Measurements from ENCODE around the gene PDE4D.
A peak's percentile ranks its signal among the peaks of the same experiment; 100 is the strongest.

The PDE4D gene

DNA sequence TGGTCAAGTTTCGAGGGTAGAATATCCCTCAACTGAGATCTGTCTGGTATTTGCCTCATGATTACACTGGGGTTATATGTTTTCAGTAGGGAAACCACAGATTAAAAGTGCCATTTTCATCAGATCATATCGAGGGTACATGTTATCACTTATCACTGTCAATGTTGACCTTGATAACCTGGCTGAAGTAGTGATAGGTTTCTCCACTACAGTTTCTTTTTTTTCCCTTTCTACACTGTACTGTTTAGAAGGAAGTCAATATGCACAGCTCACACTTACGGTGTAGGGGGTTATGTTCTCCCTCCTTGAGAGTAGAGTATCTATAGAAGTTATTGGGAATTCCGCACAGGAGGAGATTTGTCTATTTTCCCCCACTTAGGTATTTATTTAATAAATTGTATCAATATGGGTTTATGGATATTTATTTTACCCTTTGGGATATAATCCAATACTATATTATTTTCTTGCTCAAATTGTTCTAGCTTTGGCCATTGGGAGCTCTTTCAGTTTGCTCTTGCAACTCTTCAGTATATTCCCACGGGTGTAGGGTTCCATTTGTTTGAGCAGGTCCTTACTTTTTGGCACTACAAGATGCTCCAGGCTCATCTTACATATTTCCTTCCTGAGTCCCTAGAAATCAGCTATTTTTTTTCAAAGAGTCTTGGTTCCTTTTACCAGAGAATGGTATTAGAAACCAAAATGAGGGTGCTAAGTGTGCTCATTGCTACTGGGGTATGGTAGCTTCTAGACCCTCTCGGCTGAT is 866.2 kb downstream of the PDE4D start:
- Mint-ChIP-seq H3K27ac (no peak overlapping the region), H3K4me3 (no peak overlapping the region), H3K27me3 (no peaks in the 10 kb centered on the region), H3K36me3 (peaks cover 73% of the 10 kb centered on the region), H3K9me3 (peaks cover 2% of the 10 kb centered on the region), H3K4me1 (peaks cover 57% of the 10 kb centered on the region)
- CTCF ChIA-PET = interaction anchor here (0.6 to 1.5 kb wide), 4 partner anchors 141 to 158 kb away, joined by 3 to 6 read pairs (median 4); no protein-coding TSS in a partner anchor
- DNase-seq = no peak

DNA sequence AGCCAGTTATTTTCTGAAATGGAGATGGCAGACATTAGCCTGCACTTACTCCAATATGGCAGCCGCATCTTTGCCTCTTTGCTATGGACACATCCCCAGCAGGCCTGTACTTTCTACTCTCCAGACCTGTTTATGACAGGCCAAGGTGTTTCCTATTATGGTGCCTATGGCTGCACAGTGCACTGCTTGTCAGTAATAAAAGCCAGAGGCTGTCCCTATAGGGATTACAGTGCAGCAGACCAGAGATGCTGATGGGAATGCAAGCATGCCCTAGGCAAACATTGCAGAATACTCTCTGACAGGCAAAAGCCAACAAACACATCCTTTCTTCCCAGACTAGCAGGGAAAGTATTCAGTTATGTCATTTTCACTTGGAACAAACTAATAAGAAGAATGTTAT is 867.8 kb downstream of the PDE4D start:
- Mint-ChIP-seq H3K4me1 (peaks cover 63% of the 10 kb centered on the region), H3K36me3 (peaks cover 80% of the 10 kb centered on the region), H3K27ac (no peak overlapping the region), H3K9me3 (peaks cover 2% of the 10 kb centered on the region), H3K27me3 (no peaks in the 10 kb centered on the region), H3K4me3 (no peak overlapping the region)
- CTCF ChIA-PET = no interaction called here
- DNase-seq = no peak

DNA sequence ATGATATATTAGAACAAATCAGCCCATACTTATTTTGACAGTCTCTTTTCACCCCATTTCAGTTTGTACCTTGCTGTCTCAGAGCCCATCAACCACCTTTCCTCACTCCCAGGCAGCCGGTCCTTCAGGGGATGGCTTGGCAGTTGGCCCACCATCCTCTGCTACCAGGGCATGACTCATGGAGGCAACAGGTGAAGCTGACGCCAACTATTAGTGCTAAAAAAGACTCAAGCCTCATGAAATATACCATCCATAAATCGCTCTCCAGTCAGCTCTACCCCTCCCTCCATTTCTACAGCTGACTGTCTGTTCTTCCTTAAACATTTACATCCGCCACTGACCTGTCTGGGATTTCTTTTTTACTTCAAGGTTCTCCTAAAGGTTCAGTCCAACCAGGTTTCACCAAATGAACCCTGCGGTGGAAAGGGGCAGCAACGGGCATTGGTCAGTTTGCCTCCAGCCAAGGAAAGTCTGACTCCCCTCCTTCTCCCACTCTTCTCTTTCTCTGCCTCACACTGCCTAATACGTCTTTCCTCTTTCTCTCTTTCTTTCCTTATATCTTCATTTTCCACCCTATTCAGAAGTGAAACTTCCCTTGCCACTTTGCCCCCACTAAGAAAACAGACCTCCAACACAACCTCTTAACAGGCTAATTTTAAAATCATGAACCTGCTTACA is 871.5 kb downstream of the PDE4D start:
- H3K4me1 Mint-ChIP-seq = peaks cover 59% of the 10 kb centered on the region
- H3K4me3 Mint-ChIP-seq = no peak overlapping the region
- no peak overlapping the region for H3K27ac Mint-ChIP-seq
- CTCF ChIA-PET = interaction anchor here (1.0 to 1.8 kb wide), 3 partner anchors 11 to 102 kb away, joined by 3 to 10 read pairs (median 4); no protein-coding TSS in a partner anchor
- peaks cover under 1% of the 10 kb centered on the region for H3K9me3 Mint-ChIP-seq
- H3K36me3 Mint-ChIP-seq = peaks cover 87% of the 10 kb centered on the region
- no peak for DNase-seq
- H3K27me3 Mint-ChIP-seq = no peaks in the 10 kb centered on the region

DNA sequence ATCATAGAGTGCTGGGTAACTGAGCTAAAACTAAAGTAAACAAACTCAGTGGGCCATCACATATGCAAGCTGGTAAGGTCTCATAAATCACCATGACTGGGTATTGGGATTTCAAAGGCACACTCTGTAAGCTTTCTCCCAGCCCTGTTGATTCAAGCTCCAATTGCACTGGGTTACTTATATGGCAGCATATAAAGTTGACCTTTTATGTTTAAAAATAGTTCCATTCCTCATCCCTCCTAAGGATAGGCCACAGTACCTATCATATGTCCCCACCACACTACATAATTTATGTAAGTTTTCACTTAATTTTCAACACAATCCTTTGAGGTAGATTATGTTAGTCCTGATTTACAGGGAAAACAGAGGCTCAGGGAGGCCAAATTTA is 872.2 kb downstream of the PDE4D start:
- Mint-ChIP-seq H3K27me3 (no peaks in the 10 kb centered on the region), H3K9me3 (peaks cover 6% of the 10 kb centered on the region), H3K4me3 (no peak overlapping the region), H3K4me1 (peaks cover 58% of the 10 kb centered on the region), H3K27ac (no peak overlapping the region), H3K36me3 (peaks cover 89% of the 10 kb centered on the region)
- no peak for DNase-seq
- CTCF ChIA-PET = interaction anchor here (1.0 to 1.8 kb wide), 3 partner anchors 11 to 102 kb away, joined by 3 to 10 read pairs (median 4); no protein-coding TSS in a partner anchor

DNA sequence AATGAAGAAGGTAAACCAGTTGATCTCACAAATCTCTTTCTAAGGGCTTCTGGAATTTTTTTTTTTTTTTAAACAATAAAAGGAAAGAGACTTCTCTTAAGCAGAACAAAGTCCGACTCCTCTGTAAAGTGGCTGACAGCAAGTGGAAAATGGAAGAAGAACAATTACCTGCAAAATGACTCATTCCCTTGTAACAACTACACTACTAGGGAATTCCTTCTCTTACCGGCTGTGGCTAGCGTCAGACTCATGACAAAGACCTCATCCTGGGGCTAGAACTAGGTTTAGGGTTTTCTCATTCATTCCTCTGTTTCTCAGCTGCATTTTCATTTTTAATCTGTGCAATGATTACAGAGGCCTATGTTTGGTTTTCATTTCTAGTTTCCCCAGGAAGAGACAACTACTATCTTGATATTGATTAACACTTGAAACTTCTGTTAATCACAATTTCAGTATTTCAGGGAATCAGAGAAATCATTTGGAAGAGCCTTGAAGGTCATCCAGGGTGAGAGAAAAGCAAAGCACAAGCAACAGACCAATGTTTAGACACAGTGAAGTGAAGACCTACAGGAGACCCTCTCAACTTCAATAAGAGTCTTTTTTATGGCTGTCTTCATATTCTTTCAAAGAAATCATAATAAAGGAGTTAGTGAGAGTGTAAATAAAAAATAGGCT is 872.8 kb downstream of the PDE4D start:
- H3K4me3 Mint-ChIP-seq = no peak overlapping the region
- peaks cover 56% of the 10 kb centered on the region for H3K4me1 Mint-ChIP-seq
- CTCF ChIA-PET = interaction anchor here (1.0 to 1.8 kb wide), 3 partner anchors 12 to 103 kb away, joined by 3 to 10 read pairs (median 4); no protein-coding TSS in a partner anchor
- peaks cover 9% of the 10 kb centered on the region for H3K9me3 Mint-ChIP-seq
- H3K36me3 Mint-ChIP-seq = peaks cover 89% of the 10 kb centered on the region
- DNase-seq = no peak
- no peaks in the 10 kb centered on the region for H3K27me3 Mint-ChIP-seq
- H3K27ac Mint-ChIP-seq = peak overlapping the region; percentile 52

DNA sequence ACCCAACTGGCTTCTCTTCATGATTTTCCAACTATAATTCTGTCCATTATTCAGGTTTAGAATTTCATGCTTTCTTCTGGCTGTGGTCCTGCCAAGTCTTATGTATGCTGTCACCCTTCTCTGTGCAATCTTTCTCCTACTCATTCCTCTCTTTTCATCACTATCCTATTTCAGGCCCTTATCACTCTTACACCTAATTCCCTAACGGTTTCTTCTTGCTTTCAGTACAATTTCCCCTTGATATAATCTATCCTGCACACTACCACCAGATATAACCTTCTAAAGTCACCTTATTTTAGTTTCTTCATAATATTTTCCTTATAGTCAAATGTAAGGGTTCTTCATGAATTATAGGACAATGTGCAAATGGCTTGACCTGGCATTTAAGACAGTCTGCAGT is 874.4 kb downstream of the PDE4D start:
- Mint-ChIP-seq H3K4me1 (peaks cover 54% of the 10 kb centered on the region), H3K36me3 (peaks cover 89% of the 10 kb centered on the region), H3K9me3 (peaks cover 13% of the 10 kb centered on the region), H3K27me3 (no peaks in the 10 kb centered on the region), H3K27ac (no peak overlapping the region), H3K4me3 (no peak overlapping the region)
- CTCF ChIA-PET = no interaction called here
- DNase-seq = no peak

DNA sequence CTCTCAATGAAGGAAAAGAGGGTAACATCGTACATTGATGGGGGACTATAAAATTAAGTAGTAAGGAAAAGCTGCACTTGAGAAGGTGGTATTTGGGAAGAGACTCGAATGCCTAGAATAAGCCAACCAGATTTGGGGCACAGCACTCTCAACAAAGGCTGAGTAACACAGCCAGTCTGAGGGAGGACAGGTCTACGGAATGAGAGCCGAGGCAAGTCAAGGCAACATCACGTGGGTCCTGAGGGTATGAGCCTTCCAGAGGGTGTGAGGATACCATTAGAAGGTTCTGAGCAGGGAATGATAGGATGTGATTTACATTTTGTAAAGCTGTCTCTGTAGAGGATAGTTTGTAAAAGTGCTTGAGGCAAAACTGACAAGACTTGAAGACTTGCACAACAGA is 876.6 kb downstream of the PDE4D start:
- DNase-seq = no peak
- H3K9me3 Mint-ChIP-seq = peaks cover 30% of the 10 kb centered on the region
- no peak overlapping the region for H3K27ac Mint-ChIP-seq
- peaks cover 60% of the 10 kb centered on the region for H3K4me1 Mint-ChIP-seq
- H3K4me3 Mint-ChIP-seq = no peak overlapping the region
- CTCF ChIA-PET = interaction anchor here (1.6 kb wide), 1 partner anchor 157 kb away, joined by 8 read pairs; no protein-coding TSS in a partner anchor
- no peaks in the 10 kb centered on the region for H3K27me3 Mint-ChIP-seq
- peaks cover 95% of the 10 kb centered on the region for H3K36me3 Mint-ChIP-seq

DNA sequence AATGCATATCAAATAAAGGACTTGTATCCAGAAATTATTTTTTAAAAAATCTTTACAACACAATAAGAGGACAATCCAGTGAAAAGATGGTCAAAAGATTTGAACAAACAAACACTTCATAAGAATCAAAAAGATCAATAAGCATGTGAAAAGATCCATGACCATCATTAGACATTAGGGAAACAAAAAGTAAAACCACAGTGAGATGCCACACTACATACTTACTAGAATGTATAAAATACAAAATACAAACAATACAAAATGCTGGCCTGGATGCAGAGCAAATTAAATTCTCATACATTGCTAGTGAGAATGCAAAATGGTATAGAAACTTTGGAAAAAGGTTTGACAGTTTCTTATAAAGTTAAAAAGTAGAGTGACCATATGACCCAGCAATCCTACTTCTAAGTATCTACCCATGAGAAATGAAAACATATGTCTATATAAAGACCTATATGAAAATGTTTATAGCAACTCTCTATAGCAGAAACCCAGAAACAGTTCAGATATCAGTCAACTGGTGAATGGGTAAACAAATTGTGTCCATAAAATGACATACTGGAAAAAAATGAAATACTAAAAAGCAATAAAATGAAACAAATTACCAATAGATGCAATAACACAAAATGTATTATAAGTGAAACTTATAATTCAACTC is 884.6 kb downstream of the PDE4D start:
- H3K4me3 Mint-ChIP-seq = no peak overlapping the region
- H3K4me1 Mint-ChIP-seq = peaks cover 63% of the 10 kb centered on the region

DNA sequence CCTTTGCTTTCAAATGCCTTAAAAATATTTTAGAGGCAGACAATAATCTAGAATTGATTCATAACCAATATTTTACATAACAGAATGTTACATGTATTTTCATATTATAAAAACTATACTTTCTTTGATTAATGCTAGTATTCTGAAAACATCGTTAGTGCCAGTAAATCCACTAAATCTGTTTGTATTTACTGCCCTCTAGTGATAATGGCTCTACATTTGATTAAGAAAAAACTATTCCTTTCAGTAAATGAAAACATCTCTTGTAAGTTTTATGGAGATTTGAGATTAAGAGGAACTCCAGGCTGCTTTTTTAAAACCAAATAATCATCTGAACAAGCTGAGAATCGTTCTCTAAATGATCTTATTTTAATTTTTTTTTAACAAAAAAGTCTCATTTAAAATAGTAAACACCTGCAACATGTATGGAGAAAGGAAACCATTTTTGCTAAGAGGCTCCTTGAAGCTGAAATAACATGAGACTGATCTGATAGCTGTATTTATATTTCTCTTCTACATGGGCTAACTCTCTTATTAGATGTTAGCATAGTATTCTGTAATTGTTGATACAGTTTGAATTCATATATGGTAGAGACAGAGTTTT is 886.0 kb downstream of the PDE4D start:
- H3K27ac Mint-ChIP-seq = no peak overlapping the region
- no peak for DNase-seq
- H3K4me1 Mint-ChIP-seq = peaks cover 61% of the 10 kb centered on the region
- H3K4me3 Mint-ChIP-seq = no peak overlapping the region
- H3K9me3 Mint-ChIP-seq = peaks cover 18% of the 10 kb centered on the region
- CTCF ChIA-PET = interaction anchor here (0.7 to 1.0 kb wide), 4 partner anchors 28 to 173 kb away, joined by 3 to 4 read pairs (median 4); no protein-coding TSS in a partner anchor
- no peaks in the 10 kb centered on the region for H3K27me3 Mint-ChIP-seq
- peaks cover 55% of the 10 kb centered on the region for H3K36me3 Mint-ChIP-seq

More for the DNA sequence above, 884.6 kb downstream of the PDE4D start:
- DNase-seq = no peak
- H3K27me3 Mint-ChIP-seq = no peaks in the 10 kb centered on the region
- no peak overlapping the region for H3K27ac Mint-ChIP-seq
- H3K9me3 Mint-ChIP-seq = peaks cover 27% of the 10 kb centered on the region
- peaks cover 61% of the 10 kb centered on the region for H3K36me3 Mint-ChIP-seq
- CTCF ChIA-PET = no interaction called here

DNA sequence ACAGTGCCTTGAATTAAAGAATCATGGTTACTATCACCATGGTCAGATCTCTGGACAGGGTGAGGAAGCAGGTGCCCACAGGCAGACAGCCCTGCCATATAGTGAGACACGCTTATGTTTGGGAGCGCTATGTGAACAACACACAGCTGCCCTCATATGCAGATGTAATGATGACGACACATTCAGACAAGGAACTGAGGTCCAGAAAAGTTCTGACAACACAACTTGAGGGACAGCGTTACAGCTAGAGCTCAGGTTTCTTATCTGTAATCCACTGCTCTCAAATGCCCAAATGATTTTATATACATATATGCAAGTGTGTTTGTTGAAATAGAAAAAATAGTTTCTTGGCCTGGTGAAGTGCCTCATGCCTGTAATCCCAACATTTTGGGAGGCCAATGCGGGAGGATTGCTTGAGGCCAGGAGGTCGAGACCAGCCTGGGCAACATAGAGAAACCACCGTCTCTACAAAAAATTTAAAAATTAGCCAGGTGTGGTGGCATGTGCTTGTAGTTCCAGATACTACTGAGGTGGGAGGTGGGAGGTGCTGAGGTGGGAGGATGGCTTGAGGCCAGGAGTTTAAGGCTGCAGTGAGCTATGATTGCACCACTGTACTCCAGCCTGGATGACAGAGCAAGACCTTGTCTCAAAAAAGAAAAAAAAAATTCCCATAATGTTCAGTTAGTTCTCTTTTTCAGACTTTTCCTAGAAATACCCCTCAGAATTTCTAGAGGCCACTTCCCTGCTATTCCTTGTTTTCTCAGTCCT is 887.4 kb downstream of the PDE4D start:
- peaks cover 53% of the 10 kb centered on the region for H3K36me3 Mint-ChIP-seq
- no peak overlapping the region for H3K4me3 Mint-ChIP-seq
- peaks cover 3% of the 10 kb centered on the region for H3K9me3 Mint-ChIP-seq
- no peak overlapping the region for H3K27ac Mint-ChIP-seq
- CTCF ChIA-PET = interaction anchor here (0.7 to 1.0 kb wide), 2 partner anchors 114 to 168 kb away, joined by 3 to 4 read pairs; no protein-coding TSS in a partner anchor
- no peaks in the 10 kb centered on the region for H3K27me3 Mint-ChIP-seq
- H3K4me1 Mint-ChIP-seq = peaks cover 68% of the 10 kb centered on the region
- no peak for DNase-seq

DNA sequence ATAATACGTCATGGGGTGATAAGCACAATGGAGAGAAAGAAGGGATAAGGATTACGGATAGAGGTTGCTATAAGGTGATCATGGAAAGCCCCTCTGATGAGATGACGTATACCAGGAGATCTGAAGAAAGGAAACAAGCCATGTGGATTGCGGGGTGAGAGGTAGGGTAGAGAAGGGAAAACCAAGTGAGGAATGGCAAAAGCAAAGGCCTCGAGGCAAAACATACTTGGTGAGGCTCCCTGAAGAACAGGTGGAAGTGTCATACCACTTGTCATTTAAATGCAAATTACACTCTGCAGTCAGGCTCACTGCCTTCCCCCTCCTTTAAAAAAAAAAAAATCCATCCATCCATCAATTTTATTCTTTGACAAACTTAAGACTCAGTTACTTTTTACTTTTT is 889.9 kb downstream of the PDE4D start:
- CTCF ChIA-PET = interaction anchor here (0.7 kb wide), 1 partner anchor 83 kb away, joined by 3 read pairs; no protein-coding TSS in a partner anchor
- Mint-ChIP-seq H3K4me3 (no peak overlapping the region), H3K9me3 (no peaks in the 10 kb centered on the region), H3K4me1 (peaks cover 59% of the 10 kb centered on the region), H3K27me3 (no peaks in the 10 kb centered on the region), H3K27ac (no peak overlapping the region), H3K36me3 (peaks cover 44% of the 10 kb centered on the region)
- no peak for DNase-seq

DNA sequence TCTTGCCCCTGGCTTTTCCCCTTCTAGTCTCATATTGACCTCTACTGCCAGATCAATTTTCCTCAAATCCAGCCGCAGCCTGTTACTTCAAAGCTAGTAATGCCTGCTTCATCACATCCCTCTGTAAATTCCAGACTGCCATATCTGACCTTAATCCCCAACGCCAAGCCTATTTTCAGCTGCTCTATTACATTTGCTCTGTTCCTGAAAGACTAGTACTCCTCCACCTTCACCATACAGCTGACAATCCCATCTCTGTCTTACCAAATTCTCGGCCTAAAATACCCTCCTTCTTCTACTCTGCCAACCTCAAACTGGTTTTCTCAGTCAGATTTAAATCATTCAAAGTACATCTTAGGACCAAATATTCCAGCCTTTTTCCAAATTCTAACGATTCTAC is 890.4 kb downstream of the PDE4D start:
- CTCF ChIA-PET = no interaction called here
- no peak overlapping the region for H3K27ac Mint-ChIP-seq

More for the DNA sequence above, 890.4 kb downstream of the PDE4D start:
- Mint-ChIP-seq H3K36me3 (peaks cover 41% of the 10 kb centered on the region), H3K4me1 (peaks cover 56% of the 10 kb centered on the region), H3K9me3 (no peaks in the 10 kb centered on the region), H3K4me3 (no peak overlapping the region), H3K27me3 (no peaks in the 10 kb centered on the region)
- no peak for DNase-seq

Data from activated naive CD4-positive, alpha-beta T cell treated with anti-CD3 and anti-CD28 coated beads, Interleukin-2, amount 10 ng/mL, durations not matched to agents 7 days and 5 days (primary cell).